Activated CD8-positive, alpha-beta T cell treated with anti-CD3 and anti-CD28 coated beads for 36 hours (primary cell): Measurements from ENCODE around the gene MAS1L. TPM values are rescaled to one million over a fixed set of nuclear protein-coding genes. Genes with fewer than 3 reads are reported as not detected.

Experiments
- ATAC-seq: fragments of 200-7000 bp; cut with Tn5 transposase; one replicate; pipeline ENCODE4 v1.10.0; 2021; ENCODE audit warnings: mild to moderate bottlenecking, moderate library complexity
- CTCF ChIA-PET: fragments of 350-600 bp; sonication (Branson Sonifier 250); formaldehyde crosslinking; loops from one replicate; lab custom pipeline; 2021; ENCODE audit warnings: antibody characterized with exemption; lab: Charles Lee
- POLR2A ChIA-PET: fragments of 350-600 bp; sonication (Branson Sonifier 250); formaldehyde crosslinking; loops from one replicate; lab custom pipeline; 2021; ENCODE audit warnings: antibody characterized with exemption; lab: Charles Lee
- DNase-seq: peaks from one replicate; pipeline ENCODE4 v3.0.0-alpha.2; 2020
- H3K27ac Mint-ChIP-seq: one replicate; pipeline ENCODE4 v1.8.0; 2021; ENCODE audit warnings: mild to moderate bottlenecking, mixed read lengths
- H3K27me3 Mint-ChIP-seq: one replicate; pipeline ENCODE4 v1.8.0; 2021; ENCODE audit warnings: mixed read lengths
- H3K36me3 Mint-ChIP-seq: one replicate; pipeline ENCODE4 v1.8.0; 2021; ENCODE audit warnings: low read depth, mixed read lengths
- H3K4me1 Mint-ChIP-seq: one replicate; pipeline ENCODE4 v1.8.0; 2021; ENCODE audit warnings: low read depth, mixed read lengths
- H3K4me3 Mint-ChIP-seq: one replicate; pipeline ENCODE4 v1.8.0; 2021; ENCODE audit warnings: mild to moderate bottlenecking, moderate library complexity, mixed read lengths
- H3K9me3 Mint-ChIP-seq: one replicate; pipeline ENCODE4 v1.8.0; 2021; ENCODE audit warnings: mixed read lengths
- intact Hi-C: fragments of 100-400 bp; cut with micrococcal nuclease; formaldehyde crosslinking; loops from one replicate; pipeline ENCODE4 v1.10.0; 2022
- total RNA-seq, 2 experiments: library from RNA; stranded (reverse); gene quantifications; one replicate each; pipeline ENCODE4 v1.2.3, GENCODE V29; 2021
- TF ChIP-seq, protein P1 (sequence below): fragments of 200-600 bp; IDR thresholded peaks from one replicate; pipeline ENCODE4 v1.8.0; 2022; ENCODE audit warnings: antibody characterized with exemption, mild to moderate bottlenecking

The MAS1L gene
- total RNA-seq, 2 experiments from 2014 or later, result not detected

GRCh38 chr6:29489286-29489685, 1.5 kb upstream of the MAS1L start:
- TF ChIP-seq, protein P1, sequence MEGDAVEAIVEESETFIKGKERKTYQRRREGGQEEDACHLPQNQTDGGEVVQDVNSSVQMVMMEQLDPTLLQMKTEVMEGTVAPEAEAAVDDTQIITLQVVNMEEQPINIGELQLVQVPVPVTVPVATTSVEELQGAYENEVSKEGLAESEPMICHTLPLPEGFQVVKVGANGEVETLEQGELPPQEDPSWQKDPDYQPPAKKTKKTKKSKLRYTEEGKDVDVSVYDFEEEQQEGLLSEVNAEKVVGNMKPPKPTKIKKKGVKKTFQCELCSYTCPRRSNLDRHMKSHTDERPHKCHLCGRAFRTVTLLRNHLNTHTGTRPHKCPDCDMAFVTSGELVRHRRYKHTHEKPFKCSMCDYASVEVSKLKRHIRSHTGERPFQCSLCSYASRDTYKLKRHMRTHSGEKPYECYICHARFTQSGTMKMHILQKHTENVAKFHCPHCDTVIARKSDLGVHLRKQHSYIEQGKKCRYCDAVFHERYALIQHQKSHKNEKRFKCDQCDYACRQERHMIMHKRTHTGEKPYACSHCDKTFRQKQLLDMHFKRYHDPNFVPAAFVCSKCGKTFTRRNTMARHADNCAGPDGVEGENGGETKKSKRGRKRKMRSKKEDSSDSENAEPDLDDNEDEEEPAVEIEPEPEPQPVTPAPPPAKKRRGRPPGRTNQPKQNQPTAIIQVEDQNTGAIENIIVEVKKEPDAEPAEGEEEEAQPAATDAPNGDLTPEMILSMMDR, result no peak
- H3K4me3 Mint-ChIP-seq, result no peak overlapping the region
- ATAC-seq, result no peak
- CTCF ChIA-PET, result interaction anchor here (1.5 kb wide), 1 partner anchor 164 kb away, joined by 5 read pairs; no protein-coding TSS in a partner anchor
- intact Hi-C loops, result no loop called here
- no peaks in the 10 kb centered on the region for H3K4me1 Mint-ChIP-seq
- H3K9me3 Mint-ChIP-seq, result no peaks in the 10 kb centered on the region
- DNase-seq, result no peak
- H3K36me3 Mint-ChIP-seq, result no peaks in the 10 kb centered on the region
- POLR2A ChIA-PET, result no interaction called here
- no peak overlapping the region for H3K27ac Mint-ChIP-seq
- peaks cover 19% of the 10 kb centered on the region for H3K27me3 Mint-ChIP-seq

- Mint-ChIP-seq H3K27me3 (peaks cover 19% of the 10 kb centered on the region), H3K4me3 (no peak overlapping the region)
- TF ChIP-seq, protein P1, result no peak
Observed at GRCh38 chr6:29488874-29489273, 1.1 kb upstream of the MAS1L start.

GRCh38 chr6:29487131-29487530, 625 bp downstream of the MAS1L start:
- ATAC-seq, result no peak

More at GRCh38 chr6:29488874-29489273, 1.1 kb upstream of the MAS1L start:
- ATAC-seq, result no peak
- no peak for DNase-seq
- CTCF ChIA-PET, result interaction anchor here (1.5 kb wide), 1 partner anchor 165 kb away, joined by 5 read pairs; no protein-coding TSS in a partner anchor
- intact Hi-C loops, result no loop called here
- Mint-ChIP-seq H3K9me3 (no peaks in the 10 kb centered on the region), H3K27ac (no peak overlapping the region), H3K36me3 (no peaks in the 10 kb centered on the region), H3K4me1 (no peaks in the 10 kb centered on the region)
- POLR2A ChIA-PET, result no interaction called here

DNA sequence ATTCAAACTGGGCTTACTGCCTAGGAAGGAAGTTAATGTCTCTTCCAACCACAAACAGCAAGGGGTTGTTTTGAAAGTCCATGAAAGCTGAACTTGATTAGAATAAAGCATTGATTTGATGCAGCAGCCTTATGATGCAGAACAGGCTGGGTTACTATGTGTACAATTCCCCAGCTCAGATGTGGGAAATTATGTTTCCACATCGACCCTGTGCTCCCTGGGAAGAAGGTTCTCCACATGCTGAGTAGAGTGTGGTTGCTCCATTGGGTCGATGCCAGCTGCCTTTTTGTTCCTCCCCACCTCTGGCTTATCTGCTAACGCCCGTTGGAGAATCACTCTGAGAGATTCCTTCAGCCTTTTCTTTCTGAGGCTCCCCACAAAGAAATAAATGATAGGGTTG, 1.2 kb downstream of the MAS1L start:
- POLR2A ChIA-PET, result interaction anchor here (1.1 kb wide), 1 partner anchor 9 kb away, joined by 4 read pairs; no protein-coding TSS in a partner anchor
- Mint-ChIP-seq H3K27me3 (peaks cover 16% of the 10 kb centered on the region), H3K4me3 (no peak overlapping the region), H3K36me3 (no peaks in the 10 kb centered on the region), H3K27ac (no peak overlapping the region), H3K4me1 (no peaks in the 10 kb centered on the region), H3K9me3 (no peaks in the 10 kb centered on the region)
- intact Hi-C loops, result no loop called here
- ATAC-seq (no peak), DNase-seq (no peak)
- TF ChIP-seq, protein P1, result no peak
- CTCF ChIA-PET, result no interaction called here

More at GRCh38 chr6:29487131-29487530, 625 bp downstream of the MAS1L start:
- no peak for DNase-seq
- POLR2A ChIA-PET, result no interaction called here
- Mint-ChIP-seq H3K9me3 (no peaks in the 10 kb centered on the region), H3K27me3 (peaks cover 15% of the 10 kb centered on the region), H3K4me1 (no peaks in the 10 kb centered on the region), H3K27ac (no peak overlapping the region), H3K36me3 (no peaks in the 10 kb centered on the region), H3K4me3 (no peak overlapping the region)
- TF ChIP-seq, protein P1, result no peak
- CTCF ChIA-PET, result no interaction called here
- intact Hi-C loops, result no loop called here

DNA sequence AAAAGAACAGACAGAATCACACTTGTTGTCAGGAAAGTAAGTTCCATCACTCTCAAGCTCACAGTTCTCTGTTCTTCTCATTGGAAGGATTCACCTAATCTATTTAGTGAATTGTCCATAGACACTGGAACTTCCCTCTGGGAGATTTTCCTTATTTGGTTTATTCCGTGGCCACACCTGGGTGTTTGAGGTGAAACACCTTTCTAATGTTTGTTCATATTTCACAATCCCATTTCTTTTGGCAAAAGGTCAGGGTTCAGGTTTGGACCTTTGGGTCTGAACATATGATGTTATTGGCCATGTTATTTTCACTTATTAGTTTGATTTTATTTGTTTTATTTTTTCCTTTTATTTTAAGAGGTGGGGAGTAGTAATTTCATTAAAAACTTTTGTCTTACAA, 4.0 kb downstream of the MAS1L start:
- CTCF ChIA-PET, result no interaction called here
- ATAC-seq (no peak), DNase-seq (no peak)

More for the DNA sequence above, 4.0 kb downstream of the MAS1L start:
- TF ChIP-seq, protein P1, result no peak
- H3K4me3 Mint-ChIP-seq, result no peak overlapping the region
- H3K4me1 Mint-ChIP-seq, result no peaks in the 10 kb centered on the region
- POLR2A ChIA-PET, result no interaction called here
- H3K9me3 Mint-ChIP-seq, result no peaks in the 10 kb centered on the region
- H3K27me3 Mint-ChIP-seq, result peaks cover 9% of the 10 kb centered on the region
- H3K36me3 Mint-ChIP-seq, result no peaks in the 10 kb centered on the region
- no peak overlapping the region for H3K27ac Mint-ChIP-seq
- intact Hi-C loops, result no loop called here
